ENCODE data around the gene CMPK2. TPM values are rescaled to one million over a fixed set of nuclear protein-coding genes. Genes with fewer than 3 reads are reported as not detected.

The CMPK2 gene
- total and polyA plus RNA-seq, 9 of the 15 experiments (the other 6 are each of a cell fraction or from before 2014, with no cell fraction given): 2.6 to 10.5 (median 5.0) TPM

DNA sequence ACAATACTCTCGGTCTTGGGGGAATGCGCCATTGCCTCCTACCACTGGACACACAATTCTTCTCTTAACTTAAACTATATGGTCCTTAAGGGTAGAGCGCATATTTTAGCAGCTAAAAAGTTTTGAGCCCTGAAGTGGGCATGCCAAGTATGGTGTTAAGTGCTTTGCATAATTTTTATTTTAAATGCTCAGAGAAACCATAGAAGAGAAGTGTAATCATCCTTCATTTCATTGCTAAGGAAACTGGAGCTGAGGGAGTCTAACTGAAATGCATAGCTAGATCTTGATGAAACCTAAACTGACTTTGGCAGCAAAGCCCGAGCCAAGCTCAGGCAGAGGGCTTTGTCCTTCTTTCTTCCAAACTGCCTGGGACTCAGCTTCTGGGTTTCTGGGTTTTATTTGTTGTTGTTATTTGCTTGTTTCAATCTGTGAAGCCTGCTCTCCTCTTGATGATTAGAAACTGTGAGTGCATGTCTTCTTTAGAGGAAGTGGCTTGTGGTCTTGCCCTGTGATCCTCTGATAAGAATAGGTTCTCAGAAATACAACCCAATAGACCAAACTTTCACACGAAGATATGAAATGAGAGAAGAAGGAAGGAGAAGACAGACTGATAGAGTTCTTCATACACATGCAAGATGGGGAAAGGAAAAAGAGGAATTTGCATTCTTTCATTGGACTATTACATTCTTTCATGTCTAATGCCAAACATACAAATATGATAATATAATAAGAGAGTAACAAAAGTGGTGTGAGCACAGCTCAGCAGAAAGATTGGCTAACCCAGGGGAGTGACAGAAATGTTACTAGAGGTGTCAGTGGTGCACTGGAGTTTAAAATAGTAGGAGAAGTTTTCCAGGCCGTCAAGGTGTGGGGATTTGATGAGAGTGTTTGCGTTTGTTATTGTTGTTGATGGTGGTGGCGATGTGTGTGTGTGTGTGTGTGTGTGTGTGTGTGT is 44.0 kb upstream of the CMPK2 start (continued):
- TF ChIP-seq PYGO2 (tag; IDR thresholded peaks at IDR 0.05): no peak
- TF ChIP-seq SMARCA4 (IDR thresholded peaks at IDR 0.05): peak; percentile 97
- TF ChIP-seq ZNF561 (CRISPR knock-in tag; conservative IDR thresholded peaks at IDR 0.05): no peak
- TF ChIP-seq MED1 (CRISPR knock-in tag; IDR thresholded peaks at IDR 0.05; ENCODE audit: borderline replicate concordance): no peak
- TF ChIP-seq BCOR (IDR thresholded peaks at IDR 0.05): 0 out of 2 replicates have a peak, but pooled peaks have one; percentile 62
- no peak for TF ChIP-seq ZNF224 (CRISPR knock-in tag; IDR thresholded peaks at IDR 0.05)
- TF ChIP-seq ZBTB17 (CRISPR knock-in tag; IDR thresholded peaks at IDR 0.05): no peak
- TF ChIP-seq GABPA (tag; conservative IDR thresholded peaks at IDR 0.05; ENCODE audit: low read depth): peak; percentile 60
- no peak for TF ChIP-seq GTF2E2 (tag; IDR thresholded peaks at IDR 0.05)
- TF ChIP-seq HNRNPLL (IDR thresholded peaks at IDR 0.05; ENCODE audit: low read depth, low read length, poor library complexity, severe bottlenecking): no peak
- TF ChIP-seq TSC22D4 (tag; IDR thresholded peaks at IDR 0.05): no peak
- TF ChIP-seq ZBTB2 (IDR thresholded peaks at IDR 0.05): peak; percentile 52; the same call in 1 of the 2 replicates
- TF ChIP-seq TBP (optimal IDR thresholded peaks at IDR 0.05; ENCODE audit: low read depth, low read length): no peak
- TF ChIP-seq RBM39 (optimal IDR thresholded peaks at IDR 0.05; ENCODE audit: low read depth, low read length): no peak
- no peak for TF ChIP-seq HNRNPK (IDR thresholded peaks at IDR 0.05; ENCODE audit: low read depth, low read length, poor library complexity, severe bottlenecking)
- TF ChIP-seq E2F3 (CRISPR knock-in tag; IDR thresholded peaks at IDR 0.05): no peak
- 0 out of 2 replicates have a peak, but pooled peaks have one; percentile 17 for TF ChIP-seq CREB1 (IDR thresholded peaks at IDR 0.05)
- no peak for TF ChIP-seq CREB1 (CRISPR knock-in tag; IDR thresholded peaks at IDR 0.05)
- TF ChIP-seq COPS2 (conservative IDR thresholded peaks at IDR 0.05): no peak
- no peak for TF ChIP-seq ZBTB5 (IDR thresholded peaks at IDR 0.05)
- peak; percentile 93; the same call in 1 of the 2 replicates for TF ChIP-seq NBN (IDR thresholded peaks at IDR 0.05; ENCODE audit: low read depth)
- TF ChIP-seq, protein P1, sequence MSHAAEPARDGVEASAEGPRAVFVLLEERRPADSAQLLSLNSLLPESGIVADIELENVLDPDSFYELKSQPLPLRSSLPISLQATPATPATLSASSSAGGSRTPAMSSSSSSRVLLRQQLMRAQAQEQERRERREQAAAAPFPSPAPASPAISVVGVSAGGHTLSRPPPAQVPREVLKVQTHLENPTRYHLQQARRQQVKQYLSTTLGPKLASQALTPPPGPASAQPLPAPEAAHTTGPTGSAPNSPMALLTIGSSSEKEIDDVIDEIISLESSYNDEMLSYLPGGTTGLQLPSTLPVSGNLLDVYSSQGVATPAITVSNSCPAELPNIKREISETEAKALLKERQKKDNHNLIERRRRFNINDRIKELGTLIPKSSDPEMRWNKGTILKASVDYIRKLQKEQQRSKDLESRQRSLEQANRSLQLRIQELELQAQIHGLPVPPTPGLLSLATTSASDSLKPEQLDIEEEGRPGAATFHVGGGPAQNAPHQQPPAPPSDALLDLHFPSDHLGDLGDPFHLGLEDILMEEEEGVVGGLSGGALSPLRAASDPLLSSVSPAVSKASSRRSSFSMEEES (CRISPR knock-in tag; IDR thresholded peaks at IDR 0.05): no peak
- TF ChIP-seq ZNF165 (CRISPR knock-in tag; IDR thresholded peaks at IDR 0.05; ENCODE audit: borderline replicate concordance): no peak
- peak; percentile 89; the same call in 1 of the 2 replicates for TF ChIP-seq SMARCC2 (IDR thresholded peaks at IDR 0.05; ENCODE audit: low read depth)

Data from K562 (cell line).